ENCODE measurements around the gene APOA1. TPM values are rescaled to one million over a fixed set of nuclear protein-coding genes. Genes with fewer than 3 reads are reported as not detected.

APOA1 gene
- total and polyA plus RNA-seq, 2 donors (not counting 3 experiments of a cell fraction or from before 2014, with no cell fraction given), result not detected

DNA sequence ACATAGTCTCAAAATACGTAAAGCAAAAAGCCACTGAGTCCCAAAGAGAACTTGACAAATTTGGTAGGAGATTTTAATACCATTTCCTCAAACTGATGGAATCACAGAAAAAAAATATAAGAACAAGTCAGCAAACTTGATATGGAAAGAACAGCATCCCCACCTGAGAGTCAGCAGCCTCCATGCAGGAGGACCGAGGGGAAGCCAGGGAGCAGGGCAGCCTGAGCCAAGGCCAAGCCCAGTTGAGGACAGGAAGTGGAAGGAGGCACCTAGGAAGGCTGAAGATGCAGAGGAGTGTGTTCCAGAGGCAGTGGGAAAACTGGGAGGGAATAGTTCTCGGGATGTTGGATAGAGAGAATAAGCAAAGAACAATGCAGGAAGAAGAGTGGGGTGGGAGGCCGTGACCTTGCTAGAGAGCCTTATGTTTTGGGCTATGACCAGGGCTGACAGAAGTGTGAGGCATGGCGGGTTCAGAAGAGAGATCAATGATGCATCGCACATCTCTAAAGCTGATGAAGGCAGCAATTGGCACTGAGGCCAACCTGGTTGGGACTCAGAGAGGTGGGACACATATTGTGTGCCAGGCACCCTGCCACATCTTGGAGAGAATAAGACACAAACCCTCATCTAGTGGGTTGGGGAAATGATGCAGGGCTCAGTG, 29.7 kb downstream of the APOA1 start:
- CTCF ChIA-PET, result no interaction called here

More for the DNA sequence above, 29.7 kb downstream of the APOA1 start:
- POLR2A ChIA-PET, result no interaction called here
- DNase-seq (ENCODE audit: low read depth, low spot score), result no peak
- TF ChIP-seq POLR2A (IDR thresholded peaks at IDR 0.05; ENCODE audit: low read depth, low read length) (no peak), CTCF (IDR thresholded peaks at IDR 0.05; ENCODE audit: extremely low read depth in 1 of 2, insufficient read depth in 1 of 2, low read depth in 1 of 2, low read length in 2 of 2) (no peak), POLR2AphosphoS5 (IDR thresholded peaks at IDR 0.05; ENCODE audit: insufficient read depth, low read depth, low read length) (no peak), FOS (IDR thresholded peaks at IDR 0.05; ENCODE audit: borderline replicate concordance, insufficient read depth, low read length) (no peak), EZH2 (IDR thresholded peaks at IDR 0.05; ENCODE audit: borderline replicate concordance, low read depth, low read length, severe bottlenecking) (no peak), GATA2 (IDR thresholded peaks at IDR 0.05; ENCODE audit: insufficient read depth, insufficient read length, low read depth, low read length) (no peak), MAX (IDR thresholded peaks at IDR 0.05; ENCODE audit: insufficient read depth, insufficient read length) (no peak), JUN (IDR thresholded peaks at IDR 0.05; ENCODE audit: borderline replicate concordance, insufficient read depth, insufficient read length, low read depth) (no peak), MYC (IDR thresholded peaks at IDR 0.05; ENCODE audit: low read depth, low read length) (no peak)
- H3K4me1 ChIP-seq (ENCODE audit: control insufficient read depth, extremely low read depth, insufficient read depth, low read length), result no peaks in the 10 kb centered on the region
- no peak overlapping the region for H3K4me3 ChIP-seq (replicated peaks in 1 of 3; ENCODE audit: insufficient read depth in 1 of 3, low read depth in 1 of 3, low read length in 3 of 3)
- no peak overlapping the region for H3K9ac ChIP-seq (replicated peaks; ENCODE audit: extremely low read depth, insufficient read depth, low read length)
- no peak for FAIRE-seq
- H3K9me3 ChIP-seq (replicated peaks; ENCODE audit: control insufficient read depth, insufficient read depth, low read length), result no peaks in the 10 kb centered on the region
- peaks cover 2 to 4% of the 10 kb centered on the region in 2 experiments for H3K27me3 ChIP-seq (ENCODE audit: control insufficient read depth in 2 of 2, insufficient read depth in 2 of 2, low read length in 2 of 2)
- intact Hi-C loops (cut with micrococcal nuclease) (no loop called here), dilution Hi-C loops (cut with MboI; ENCODE audit: extremely low pct_ligation_motif_present, low sequenced_read_pairs) (no loop called here)
- no peak overlapping the region for H3K4me2 ChIP-seq (ENCODE audit: insufficient read depth, low read length)
- no peak overlapping the region for H3K27ac ChIP-seq (ENCODE audit: insufficient read depth, low read depth, low read length)
- BruUV-seq (replicated peaks), result no TSS peak
- H3K79me2 ChIP-seq (ENCODE audit: control insufficient read depth, insufficient read depth, low read length), result no peaks in the 10 kb centered on the region
- no peak overlapping the region for H2AFZ ChIP-seq (ENCODE audit: low read depth, low read length)
- H4K20me1 ChIP-seq (replicated peaks; ENCODE audit: control insufficient read depth, extremely low read depth, insufficient read depth, low read length), result no peaks in the 10 kb centered on the region
- H3K36me3 ChIP-seq (ENCODE audit: control insufficient read depth in 2 of 2, extremely low read depth in 1 of 2, insufficient read depth in 2 of 2, low read length in 2 of 2), result no peaks in the 10 kb centered on the region
- no peaks in the 10 kb centered on the region for H3K9me1 ChIP-seq (replicated peaks; ENCODE audit: control insufficient read depth, extremely low read depth, insufficient read depth, low read length)

All from endothelial cell of umbilical vein (primary cell).